HL-60/S4 treated with retinoic acid at 250 ng/mL for 4 days and 3 days (cell line): ENCODE data around the gene ATP6V0D1.
"Not testable (repeated sequence)": the region's sequence is repeated elsewhere in the genome, so short reads cannot be mapped to it uniquely, and the experiment has no call there.

Experiments
- in situ Hi-C: fragments of 300-500 bp; cut with MboI; formaldehyde crosslinking; loops from 2 replicates; pipeline ENCODE4 v1.7.0; 2022; ENCODE audit warnings: low sequenced_read_pairs

The ATP6V0D1 gene

DNA sequence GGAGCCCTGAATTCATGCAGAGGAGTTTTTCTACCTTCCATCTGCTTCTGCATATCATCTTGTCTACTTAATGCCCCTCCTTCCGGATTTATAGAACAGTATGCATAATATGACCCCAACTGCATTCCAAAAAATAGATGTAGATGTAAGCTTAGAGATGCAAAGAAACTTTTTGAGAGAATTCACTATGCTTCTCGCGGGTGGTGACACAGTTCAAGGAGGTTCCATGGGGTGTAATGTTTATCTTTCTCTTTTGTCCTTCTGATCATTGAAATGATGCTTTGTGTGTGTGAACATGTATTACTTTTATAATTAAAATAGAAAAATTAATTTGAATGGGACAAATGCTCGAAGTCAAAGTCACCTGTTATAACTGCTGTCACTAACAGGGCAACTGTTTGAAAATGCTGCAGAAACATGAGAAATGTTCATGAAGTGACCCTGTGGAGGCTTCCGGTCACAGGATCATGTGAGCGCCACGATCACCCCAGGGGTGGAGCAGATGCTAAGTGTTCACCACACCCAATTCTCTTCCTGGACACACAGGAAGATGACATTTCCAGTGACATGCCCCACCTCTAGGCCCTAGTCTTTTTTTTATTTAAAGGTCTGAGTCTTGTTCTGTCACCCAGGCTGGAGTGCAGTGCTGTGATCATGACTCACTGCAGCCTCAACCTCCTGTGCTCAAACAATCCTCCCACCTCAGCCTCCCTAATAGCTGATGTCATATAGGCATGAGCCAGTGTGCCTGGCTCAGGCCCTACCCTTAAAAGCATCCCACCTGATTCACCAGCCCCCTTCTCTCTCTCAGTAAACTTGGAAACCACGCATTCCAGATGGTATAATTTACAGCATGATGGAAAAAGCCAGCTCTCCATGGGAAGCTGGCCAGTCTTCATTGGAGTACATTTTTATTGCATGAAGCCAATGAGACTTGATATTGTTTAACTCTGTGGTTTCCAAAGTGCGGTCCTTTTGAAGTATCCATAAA, 23.4 kb upstream of the ATP6V0D1 start:
- in situ Hi-C loops = no loop called here

DNA sequence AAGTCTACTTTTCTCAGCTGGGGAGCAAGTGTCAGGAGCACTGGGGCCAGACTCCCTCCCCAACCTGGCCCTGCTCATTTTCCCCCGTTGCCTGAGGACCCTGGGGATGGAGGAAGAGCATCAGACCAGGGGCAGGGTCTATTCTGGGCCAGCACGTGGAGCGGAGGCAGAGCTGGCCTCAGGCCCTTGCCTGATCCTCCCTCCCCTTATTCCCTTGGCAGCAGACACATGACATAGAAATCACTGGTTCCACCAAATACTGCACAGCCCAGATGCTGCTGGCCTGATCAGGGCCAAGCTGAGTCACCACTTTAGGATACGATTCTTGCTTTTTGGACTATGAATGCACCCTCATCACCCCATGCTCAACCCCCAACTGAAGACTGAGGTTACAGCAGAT, 18.1 kb upstream of the ATP6V0D1 start:
- in situ Hi-C loops = no loop called here

DNA sequence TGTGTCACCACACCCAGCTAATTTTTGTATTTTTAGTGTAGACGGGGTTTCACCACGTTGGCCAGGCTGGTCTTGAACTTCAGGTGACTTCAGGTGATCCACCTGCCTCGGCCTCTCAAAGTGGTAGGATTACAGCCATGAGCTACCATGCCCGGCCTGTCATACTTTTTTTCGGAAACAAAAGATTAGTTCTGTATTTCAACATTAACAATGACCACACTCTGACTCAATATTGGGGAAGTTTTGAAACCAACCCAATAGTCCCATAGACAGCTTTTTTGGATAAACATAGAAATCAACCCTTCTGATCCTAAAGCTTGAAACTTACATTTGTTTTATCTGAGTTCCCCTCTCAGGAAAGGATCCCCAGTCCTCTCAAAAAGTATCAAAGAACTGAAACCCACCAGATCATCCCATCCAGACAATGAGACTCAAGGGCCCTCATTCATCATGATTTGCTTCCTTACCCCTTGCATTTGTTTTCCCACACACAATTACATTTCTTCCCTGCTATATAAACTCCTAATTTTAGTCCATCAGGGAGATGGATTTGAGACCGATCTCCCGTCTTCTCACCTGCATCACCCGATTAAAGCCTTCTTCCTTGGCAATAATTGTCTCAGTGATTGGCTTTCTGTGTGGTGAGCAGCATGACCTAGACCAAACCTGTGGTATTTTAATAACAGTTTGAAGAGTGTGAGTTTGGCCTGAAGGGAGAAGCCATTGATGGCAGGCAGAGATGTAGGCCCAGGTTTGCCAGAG, 9.6 kb upstream of the ATP6V0D1 start:
- in situ Hi-C loops = no loop called here

GRCh38 chr16:67489401-67490083, 8.6 kb upstream of the ATP6V0D1 start:
- in situ Hi-C loops = no loop called here

DNA sequence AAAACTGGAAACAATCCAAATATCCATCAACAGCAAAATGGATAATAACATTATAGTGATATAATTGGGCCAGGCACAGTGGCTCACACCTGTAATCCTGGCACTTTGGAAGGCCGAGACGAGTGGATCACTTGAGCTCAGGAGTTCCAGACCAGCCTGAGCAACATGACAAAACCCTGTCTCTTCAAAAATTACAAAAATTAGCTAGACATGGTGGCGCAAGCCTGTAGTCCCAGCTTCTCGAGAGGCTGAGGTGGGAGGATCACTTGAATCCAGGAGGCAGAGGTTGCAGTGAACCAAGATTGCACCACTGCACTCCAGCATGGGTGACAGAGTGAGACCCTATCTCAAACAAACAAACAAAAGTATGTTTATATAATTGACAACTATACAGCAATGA, 6.6 kb upstream of the ATP6V0D1 start:
- in situ Hi-C loops = not testable (repeated sequence)

- in situ Hi-C loops = no loop called here
Measured at GRCh38 chr16:67486805-67487204, 5.8 kb upstream of the ATP6V0D1 start.

- in situ Hi-C loops = no loop called here
Measured at GRCh38 chr16:67483731-67484525, 3.0 kb upstream of the ATP6V0D1 start.

DNA sequence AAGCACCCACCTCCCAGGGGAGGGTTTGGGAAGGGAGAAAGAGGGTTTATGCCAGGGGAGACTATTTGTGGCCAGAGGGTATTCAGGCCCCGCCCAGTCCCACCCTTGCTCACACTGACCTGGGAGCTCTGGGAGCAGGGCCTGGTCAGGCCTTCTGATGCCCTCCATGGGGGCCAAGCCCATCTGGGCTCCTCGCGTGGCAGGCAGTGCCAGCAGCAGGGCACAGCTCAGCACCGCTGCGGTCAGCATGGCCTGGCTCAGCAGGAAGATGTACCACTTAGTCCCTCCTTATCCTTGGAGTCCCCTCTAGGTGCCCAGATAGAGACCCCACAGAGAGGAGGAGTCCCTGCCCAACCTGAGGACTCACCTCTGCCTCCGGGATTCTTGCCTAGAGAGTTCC, 2.2 kb upstream of the ATP6V0D1 start, which contains the start of gene AGRP:
TSS of gene AGRP (minus strand) at position 398 of the 400 bp plus-strand sequence. CDS start at position 249, 149 bp downstream.
- in situ Hi-C loops = no loop called here

GRCh38 chr16:67482233-67482924, 1.4 kb upstream of the ATP6V0D1 start:
- in situ Hi-C loops = no loop called here

DNA sequence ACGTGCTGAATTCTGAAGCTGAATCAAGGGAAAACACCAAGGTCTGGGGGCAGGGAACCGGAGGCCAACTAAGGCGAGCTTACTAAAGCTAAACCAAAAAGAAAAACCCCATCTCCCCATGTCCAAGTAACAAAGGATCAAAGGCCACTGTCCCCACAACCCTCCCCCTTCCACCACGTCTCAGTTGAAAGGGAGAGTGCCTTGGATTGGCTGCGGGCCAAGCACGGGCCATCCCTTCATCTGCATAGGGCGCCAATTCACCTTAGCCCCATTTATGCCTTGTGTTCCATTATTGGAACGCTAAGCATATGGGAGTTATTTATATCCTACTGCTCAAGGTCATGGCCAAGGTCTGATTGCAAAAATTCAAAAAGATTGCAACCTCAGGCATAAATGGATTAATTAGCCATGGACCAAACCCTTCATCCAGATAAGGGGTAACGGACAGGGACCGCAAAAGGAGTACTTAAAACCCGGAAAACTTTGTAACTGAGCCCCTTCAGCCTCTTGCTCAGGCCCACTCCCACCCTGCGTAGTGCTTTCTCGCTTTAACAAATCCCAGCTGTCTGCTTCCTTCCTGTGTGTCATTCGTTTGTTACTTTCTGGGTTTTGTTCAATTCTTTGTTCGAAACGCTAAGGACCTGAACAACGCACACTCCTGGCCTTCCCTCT, 740 bp upstream of the ATP6V0D1 start:
- in situ Hi-C loops = no loop called here

DNA sequence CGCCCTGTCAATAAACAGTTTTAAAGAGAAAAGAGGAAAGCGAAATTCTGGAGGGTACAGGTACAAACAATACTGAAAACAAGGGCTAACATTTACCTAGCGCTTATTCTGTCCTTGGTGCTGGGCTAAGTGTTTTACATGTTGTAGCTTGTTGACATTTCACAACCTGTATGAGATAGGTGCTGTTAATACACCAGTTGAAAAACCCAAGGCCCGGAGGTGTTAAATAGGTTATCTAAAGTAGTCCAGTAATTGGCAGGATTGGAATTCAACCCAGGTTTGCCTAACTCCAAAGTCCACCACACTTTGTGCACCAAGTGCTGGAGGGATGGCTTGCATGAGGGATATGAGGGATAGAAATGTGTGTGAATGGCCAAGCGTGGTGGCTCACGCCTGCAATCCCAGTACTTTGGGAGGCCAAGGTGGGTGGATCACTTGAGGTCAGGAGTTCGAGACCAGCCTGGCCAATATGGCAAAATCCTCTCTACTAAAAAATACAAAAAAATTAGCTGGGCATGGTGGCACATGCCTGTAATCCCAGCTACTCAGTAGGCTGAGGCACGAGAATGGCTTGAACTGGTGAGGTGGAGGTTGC, 2.9 kb downstream of the ATP6V0D1 start:
- in situ Hi-C loops = no loop called here

GRCh38 chr16:67474551-67475455, 6.2 kb downstream of the ATP6V0D1 start:
- in situ Hi-C loops = no loop called here

- in situ Hi-C loops = no loop called here
Measured at GRCh38 chr16:67471758-67472384, 9.1 kb downstream of the ATP6V0D1 start.

DNA sequence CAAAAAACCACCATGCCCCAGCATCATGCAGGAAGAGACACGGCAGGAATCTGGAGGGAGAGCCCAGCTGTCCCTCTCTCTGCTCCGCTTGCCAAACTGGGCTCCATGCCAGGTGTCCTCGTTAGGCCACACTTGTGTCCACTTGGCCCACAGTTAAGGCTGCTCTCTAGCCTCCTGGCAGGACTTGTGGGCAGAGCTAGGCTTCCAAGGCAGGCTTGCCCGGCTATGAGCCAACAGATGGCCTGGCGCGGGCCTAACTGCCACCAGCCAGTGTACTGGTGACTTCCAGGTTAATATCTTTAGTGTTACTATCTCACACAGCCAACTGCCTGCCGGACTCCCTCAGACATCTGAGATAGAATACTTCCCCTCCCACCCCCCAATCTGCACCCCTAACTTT, 10.6 kb downstream of the ATP6V0D1 start:
- in situ Hi-C loops = no loop called here

- in situ Hi-C loops = no loop called here
Measured at GRCh38 chr16:67468731-67469130, 12.2 kb downstream of the ATP6V0D1 start.

DNA sequence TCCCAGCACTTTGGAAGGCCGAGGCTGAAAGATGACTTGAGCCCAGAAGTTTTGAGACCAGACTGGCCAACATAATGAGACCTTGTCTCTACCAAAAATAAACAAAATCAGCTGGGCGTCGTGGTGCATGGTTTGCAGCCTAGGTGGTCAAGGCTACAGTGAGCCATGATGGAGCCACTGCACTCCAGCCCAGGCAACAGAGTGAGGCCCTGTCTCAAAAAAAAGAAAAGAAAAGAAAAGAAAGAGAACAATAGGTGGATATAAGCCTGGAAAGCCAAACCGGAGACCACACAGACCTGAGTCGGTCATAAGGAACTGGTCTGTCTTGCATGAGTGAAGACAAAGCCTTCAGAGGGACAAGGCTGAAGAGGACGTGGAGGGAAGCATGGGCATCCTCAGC, 14.4 kb downstream of the ATP6V0D1 start:
- in situ Hi-C loops = no loop called here

GRCh38 chr16:67464565-67464964, 16.4 kb downstream of the ATP6V0D1 start:
- in situ Hi-C loops = no loop called here
